Hematopoietic multipotent progenitor cell treated with erythropoietin and hydrocortisone succinate and interleukin-3 and kit ligand, for 6 days (in vitro differentiated cells): ENCODE measurements around the gene CPNE5.

Experiments used
- DNase-seq: peaks from one replicate; pipeline ENCODE4 v3.0.0-alpha.2; 2015

CPNE5 gene

GRCh38 chr6:36833182-36833789 lies 6.0 kb downstream of the CPNE5 start:
- no peak for DNase-seq

GRCh38 chr6:36832313-36832712 lies 6.9 kb downstream of the CPNE5 start:
- DNase-seq, result no peak

- DNase-seq, result no peak
Measured at GRCh38 chr6:36830577-36830976, 8.7 kb downstream of the CPNE5 start.

GRCh38 chr6:36829919-36830544 lies 9.2 kb downstream of the CPNE5 start:
- no peak for DNase-seq

GRCh38 chr6:36827261-36828079 lies 11.8 kb downstream of the CPNE5 start:
- DNase-seq, result peak; percentile 38

GRCh38 chr6:36826520-36827227 lies 12.6 kb downstream of the CPNE5 start:
- no peak for DNase-seq

GRCh38 chr6:36825994-36826393 lies 13.2 kb downstream of the CPNE5 start:
- no peak for DNase-seq

- no peak for DNase-seq
Measured at GRCh38 chr6:36825452-36825851, 13.8 kb downstream of the CPNE5 start.

GRCh38 chr6:36824253-36824652 lies 15.0 kb downstream of the CPNE5 start:
- no peak for DNase-seq

GRCh38 chr6:36823421-36824096 lies 15.7 kb downstream of the CPNE5 start:
- DNase-seq, result no peak

GRCh38 chr6:36822506-36823269 lies 16.6 kb downstream of the CPNE5 start:
- DNase-seq, result no peak

GRCh38 chr6:36821581-36822335 lies 17.5 kb downstream of the CPNE5 start:
- no peak for DNase-seq

GRCh38 chr6:36820700-36821580 lies 18.3 kb downstream of the CPNE5 start:
- no peak for DNase-seq

GRCh38 chr6:36818756-36819155 lies 20.5 kb downstream of the CPNE5 start:
- DNase-seq, result no peak

GRCh38 chr6:36817847-36818246 lies 21.4 kb downstream of the CPNE5 start:
- DNase-seq, result no peak

- no peak for DNase-seq
Measured at GRCh38 chr6:36817176-36817817, 21.9 kb downstream of the CPNE5 start.

GRCh38 chr6:36815962-36816735 lies 23.1 kb downstream of the CPNE5 start:
- DNase-seq, result no peak

GRCh38 chr6:36814249-36814648 lies 25.0 kb downstream of the CPNE5 start:
- DNase-seq, result no peak

GRCh38 chr6:36813526-36813925 lies 25.7 kb downstream of the CPNE5 start:
- no peak for DNase-seq
